NAMALWA (cell line): Measurements from ENCODE around the gene TFG.
"Not testable (repeated sequence)": the region's sequence is repeated elsewhere in the genome, so short reads cannot be mapped to it uniquely, and the experiment has no call there.

Source experiments
- DNase-seq: peaks from one replicate; pipeline ENCODE4 v3.0.0-alpha.2; 2015; ENCODE audit warnings: low spot score

TFG gene

DNA sequence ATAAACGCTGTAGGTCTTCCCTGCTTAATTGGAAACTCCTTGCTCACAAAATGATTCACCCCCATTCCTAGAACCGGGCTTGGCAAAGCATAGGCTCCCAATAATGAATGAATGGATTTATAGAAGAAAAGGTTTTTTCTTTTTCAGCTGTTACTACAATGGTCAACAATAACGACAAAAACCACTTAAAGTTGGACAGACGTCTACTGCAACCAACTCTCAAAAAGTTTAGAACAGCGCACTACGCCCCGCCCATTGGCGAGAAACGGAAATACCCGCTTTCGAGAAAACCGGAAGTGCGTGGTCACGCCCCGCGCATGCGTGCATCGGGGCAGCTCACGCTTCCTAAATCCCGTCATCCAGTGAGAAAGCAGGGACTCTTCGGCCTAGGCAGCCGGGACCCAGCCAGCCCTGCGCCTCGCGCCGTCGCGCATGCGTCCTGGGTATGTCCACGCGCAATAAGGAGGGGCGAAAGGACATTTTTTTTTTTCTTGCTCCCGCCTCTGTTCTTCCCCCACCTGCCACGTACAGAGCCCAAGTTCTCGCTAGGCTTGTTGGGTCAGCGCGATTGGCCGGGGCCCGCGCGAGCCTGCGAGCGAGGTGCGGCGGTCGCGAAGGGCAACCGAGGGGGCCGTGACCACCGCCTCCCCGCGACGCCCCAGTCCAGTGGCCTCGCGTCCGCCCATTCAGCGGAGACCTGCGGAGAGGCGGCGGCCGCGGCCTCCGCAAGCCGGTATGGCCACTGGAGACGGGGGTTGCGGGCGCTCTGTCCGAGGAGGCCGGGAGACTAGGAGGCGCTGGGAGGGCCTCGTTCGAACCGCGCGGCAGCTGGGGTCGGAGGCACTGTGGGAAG, at the start of gene TFG:
TSS of gene TFG (plus strand) at position 506 of the 853 bp plus-strand sequence. CDS start 4,192 bp downstream, outside the sequence.
- DNase-seq, result peak; percentile 98

GRCh38 chr3:100661294-100661693, 48.0 kb upstream of the TFG start:
- not testable (repeated sequence) for DNase-seq

GRCh38 chr3:100662113-100662823, 47.0 kb upstream of the TFG start:
- peak; percentile 5 for DNase-seq

- DNase-seq, result no peak
These were observed 44.1 kb upstream of the TFG start for GRCh38 chr3:100665230-100665629.

- not testable (repeated sequence) for DNase-seq
These were observed 42.6 kb upstream of the TFG start for GRCh38 chr3:100666699-100667098.

DNA sequence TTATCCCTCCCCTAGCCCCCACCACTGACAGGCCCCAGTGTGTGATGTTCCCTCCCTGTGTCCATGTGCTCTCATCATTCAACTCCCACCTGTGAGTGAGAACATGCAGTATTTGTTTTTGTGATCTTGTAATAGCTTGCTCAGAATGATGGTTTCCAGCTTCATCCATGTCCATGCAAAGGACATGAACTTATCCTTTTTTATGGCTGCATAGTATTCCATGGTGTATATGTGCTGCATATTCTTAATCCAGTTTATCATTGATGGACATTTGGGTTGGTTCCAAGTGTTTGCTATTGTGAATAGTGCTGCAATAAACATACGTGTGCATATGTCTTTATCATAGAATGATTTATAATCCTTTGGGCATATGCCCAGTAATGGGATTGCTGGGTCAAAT, 42.0 kb upstream of the TFG start:
- not testable (repeated sequence) for DNase-seq

DNA sequence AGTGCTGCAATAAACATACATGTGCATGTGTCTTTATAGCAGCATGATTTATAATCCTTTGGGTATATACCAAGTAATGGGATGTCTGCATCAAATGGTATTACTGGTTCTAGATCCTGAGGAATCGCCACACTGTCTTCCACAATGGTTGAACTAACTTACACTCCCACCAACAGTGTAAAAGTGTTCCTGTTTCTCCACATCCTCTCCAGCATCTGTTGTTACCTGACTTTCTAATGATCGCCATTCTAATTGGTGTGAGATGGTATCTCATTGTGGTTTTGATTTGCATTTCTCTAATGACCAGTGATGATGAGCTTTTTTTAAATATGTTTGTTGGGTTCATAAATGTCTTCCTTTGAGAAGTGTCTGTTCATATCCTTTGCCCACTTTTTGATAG, 38.3 kb upstream of the TFG start:
- DNase-seq, result not testable (repeated sequence)

GRCh38 chr3:100681496-100681895, 27.8 kb upstream of the TFG start:
- DNase-seq, result no peak

- no peak for DNase-seq
These were observed 27.0 kb upstream of the TFG start for GRCh38 chr3:100682056-100682853.

DNA sequence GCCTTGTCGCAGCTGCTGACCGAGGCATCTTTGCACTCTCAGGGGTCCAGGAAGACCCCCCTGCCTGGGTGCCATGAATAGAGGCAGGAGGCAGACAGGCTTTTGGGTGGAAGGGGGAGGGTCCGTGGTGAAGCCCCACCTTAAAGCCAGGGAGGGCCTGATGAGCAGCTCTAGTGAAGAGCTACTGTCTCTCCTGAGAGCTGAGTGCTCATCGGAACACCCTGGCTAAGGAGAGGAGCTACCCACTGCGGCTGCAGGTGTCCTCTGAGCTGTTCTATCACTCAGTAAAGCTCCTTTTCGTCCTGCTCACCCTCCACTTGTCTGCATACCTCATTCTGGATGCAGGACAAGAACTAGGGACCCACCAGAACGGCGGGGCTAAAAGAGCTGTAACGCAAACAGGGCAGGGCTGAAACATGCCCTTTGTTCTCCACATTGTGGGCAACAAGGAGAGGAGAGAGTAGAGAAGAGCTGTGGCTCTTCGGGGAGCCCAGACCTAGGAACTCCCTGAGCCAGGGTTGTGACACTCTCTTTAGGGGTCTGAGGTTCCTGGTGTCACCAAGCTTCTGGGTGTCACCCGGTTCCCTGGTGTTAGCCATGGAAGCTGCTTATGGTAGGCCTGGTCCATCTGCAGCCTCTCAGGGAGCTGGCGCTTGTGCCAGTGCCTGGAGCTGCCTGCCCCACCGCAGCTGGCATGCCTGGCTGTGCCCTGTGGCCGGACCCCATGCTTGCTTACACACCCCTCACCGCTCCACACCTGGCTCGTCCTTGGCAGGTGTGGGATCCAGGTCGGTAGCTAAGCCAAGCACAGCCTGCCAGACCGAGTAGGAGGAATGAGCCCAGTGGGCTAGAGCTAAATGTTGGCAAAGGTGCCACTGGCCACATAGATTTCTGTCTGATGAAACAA, 26.2 kb upstream of the TFG start:
- DNase-seq, result no peak

DNA sequence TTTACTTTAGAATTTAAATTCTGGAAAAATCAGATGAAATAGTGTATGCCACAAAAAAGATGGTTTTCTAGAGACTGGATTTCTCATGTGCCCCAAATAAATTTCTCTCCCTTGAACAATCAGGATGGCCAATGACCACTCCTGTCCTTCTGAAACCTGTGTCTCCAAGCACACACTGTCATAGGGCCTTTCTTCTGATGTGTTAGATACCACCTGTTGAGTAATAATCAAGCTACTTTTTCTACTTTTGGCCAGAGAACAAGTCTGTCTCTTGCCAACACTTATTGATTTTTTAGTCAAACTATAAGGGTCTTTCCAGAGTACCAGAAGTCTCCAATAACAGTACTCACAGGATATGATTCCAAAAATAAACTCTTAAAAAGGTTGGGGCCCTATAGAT, 16.1 kb upstream of the TFG start:
- no peak for DNase-seq

- DNase-seq, result no peak
These were observed 13.6 kb upstream of the TFG start for GRCh38 chr3:100695696-100696095.

- no peak for DNase-seq
These were observed 13.1 kb upstream of the TFG start for GRCh38 chr3:100696161-100696560.

GRCh38 chr3:100697172-100697571, 12.1 kb upstream of the TFG start:
- no peak for DNase-seq

DNA sequence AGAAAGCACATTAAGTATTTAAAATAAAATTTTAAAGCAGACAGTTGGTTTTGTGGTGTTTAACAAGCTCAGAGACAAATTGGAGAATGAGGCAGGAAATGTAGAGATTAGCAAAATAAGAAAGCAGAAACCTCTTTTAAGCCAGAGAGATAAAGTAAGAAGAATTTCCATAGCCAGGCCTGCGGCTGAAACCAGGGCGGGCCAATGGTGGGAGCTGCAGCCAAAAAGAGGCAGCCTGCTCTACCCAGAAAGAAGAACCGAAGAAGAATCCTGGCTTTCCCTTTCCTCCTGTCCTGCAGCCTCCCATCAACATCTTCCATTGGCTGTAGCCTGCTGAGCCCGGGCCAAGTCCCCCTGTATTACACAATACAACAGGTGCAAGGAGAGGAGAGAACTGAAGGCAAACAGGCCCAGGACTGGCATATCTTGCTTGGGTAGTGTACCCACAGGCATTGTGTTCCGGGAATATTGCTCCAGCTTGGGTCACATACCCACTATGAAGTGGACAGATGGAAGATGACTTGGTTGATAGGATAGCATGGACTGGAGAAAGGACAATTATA, 11.5 kb upstream of the TFG start:
- DNase-seq, result no peak

DNA sequence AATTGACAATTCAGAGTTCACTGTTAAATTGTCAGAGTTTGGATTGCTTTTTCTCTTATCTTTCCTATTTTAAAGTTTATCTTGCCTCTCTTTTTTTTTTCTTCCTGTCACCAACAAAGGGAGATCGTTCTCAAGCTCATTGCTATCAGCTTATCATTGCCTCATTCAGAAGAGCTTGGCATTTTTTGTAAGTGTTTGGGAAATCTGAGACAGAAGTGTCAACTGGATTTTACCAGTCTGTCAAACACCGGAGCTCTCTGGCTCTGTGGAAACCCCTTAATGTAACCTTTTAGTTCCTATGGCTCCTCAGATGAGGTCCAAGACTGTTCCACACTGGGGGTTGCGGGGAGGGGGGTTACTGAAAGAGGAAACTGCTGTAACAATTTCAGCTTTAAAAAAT, 10.6 kb upstream of the TFG start:
- no peak for DNase-seq

DNA sequence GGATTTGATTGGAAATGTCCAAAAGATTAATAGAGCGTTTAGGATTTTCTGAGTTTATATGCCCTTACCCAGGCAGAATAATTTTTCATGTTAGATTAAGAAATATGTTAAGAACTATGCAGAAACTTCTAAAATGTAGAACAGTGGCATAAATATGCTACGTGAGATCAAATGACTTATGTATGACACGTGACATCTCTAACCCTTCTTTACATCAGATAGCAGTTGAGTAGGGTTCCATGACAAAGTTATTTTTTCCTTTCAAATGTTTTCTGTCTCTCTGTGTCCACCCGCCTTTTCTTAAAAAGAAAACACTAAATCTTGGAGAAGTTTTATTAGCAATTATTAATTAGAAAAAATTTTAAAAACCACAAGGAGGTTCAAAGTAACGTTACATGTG, 8.6 kb upstream of the TFG start:
- DNase-seq, result no peak

GRCh38 chr3:100702082-100702979, 7.0 kb upstream of the TFG start:
- no peak for DNase-seq

DNA sequence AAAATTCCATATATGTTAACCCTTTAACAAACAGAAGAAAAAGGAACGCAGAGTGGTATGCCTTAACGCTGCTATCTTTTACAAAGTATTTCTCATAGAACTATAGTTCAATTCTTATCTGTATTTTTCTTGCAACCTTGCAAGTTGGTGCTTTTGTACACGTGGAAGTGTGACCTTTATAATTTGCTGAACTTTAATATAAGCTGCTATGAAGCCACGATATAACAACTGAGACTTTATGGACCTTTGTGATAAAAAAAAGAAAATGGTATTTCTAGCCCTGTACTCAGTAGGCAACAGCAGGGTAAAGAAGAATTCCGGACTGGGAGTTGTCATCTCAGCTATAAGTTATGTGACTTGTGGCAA, 6.3 kb upstream of the TFG start:
- no peak for DNase-seq

DNA sequence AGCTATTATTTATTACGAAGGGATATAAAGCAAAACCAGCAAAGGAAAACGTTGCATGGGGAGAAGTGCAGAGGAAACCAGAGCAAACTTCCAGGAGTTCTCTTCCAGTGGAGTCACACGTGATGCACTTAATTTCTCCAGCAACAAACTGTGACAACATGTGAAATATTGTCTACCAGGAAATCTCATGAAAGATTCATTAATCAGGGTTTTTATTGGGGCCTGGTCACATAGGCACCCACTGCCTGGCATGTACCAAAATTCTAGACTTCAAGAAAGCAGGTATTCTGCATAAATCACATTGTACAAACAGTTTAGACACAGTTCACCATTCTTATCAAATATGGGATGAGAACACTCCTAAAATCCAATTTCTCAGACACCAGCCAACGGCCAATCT, 5.4 kb upstream of the TFG start:
- DNase-seq, result no peak
